GM19372 (cell line): ENCODE results near the gene IGSF6.
"Not testable (repeated sequence)": the region's sequence is repeated elsewhere in the genome, so short reads cannot be mapped to it uniquely, and the experiment has no call there.

Source experiments
- ATAC-seq: cut with Tn5 transposase; IDR thresholded peaks from one replicate; pipeline ENCODE4 v1.9.1; 2021; ENCODE audit warnings: mild to moderate bottlenecking, low read depth, moderate library complexity; ENCODE audit not compliant: unreplicated experiment

The IGSF6 gene

GRCh38 chr16:21631376-21631775 is 21.0 kb downstream of the IGSF6 start:
- not testable (repeated sequence) for ATAC-seq

GRCh38 chr16:21630866-21631265 is 21.5 kb downstream of the IGSF6 start:
- not testable (repeated sequence) for ATAC-seq

- ATAC-seq = not testable (repeated sequence)
These were observed 22.5 kb downstream of the IGSF6 start for GRCh38 chr16:21629616-21630539.

- no peak for ATAC-seq
These were observed 23.6 kb downstream of the IGSF6 start for GRCh38 chr16:21628772-21629171.

- no peak for ATAC-seq
These were observed 24.2 kb downstream of the IGSF6 start for GRCh38 chr16:21628121-21628726.

GRCh38 chr16:21626659-21627277 is 25.6 kb downstream of the IGSF6 start:
- no peak for ATAC-seq

GRCh38 chr16:21625026-21625425 is 27.4 kb downstream of the IGSF6 start:
- ATAC-seq = no peak

GRCh38 chr16:21622545-21622944 is 29.9 kb downstream of the IGSF6 start:
- ATAC-seq = no peak

- ATAC-seq = no peak
These were observed 31.8 kb downstream of the IGSF6 start for GRCh38 chr16:21620592-21620991.

GRCh38 chr16:21619765-21620425 is 32.5 kb downstream of the IGSF6 start:
- no peak for ATAC-seq

- ATAC-seq = no peak
These were observed 34.1 kb downstream of the IGSF6 start for GRCh38 chr16:21618281-21618680.

- ATAC-seq = no peak
These were observed 34.8 kb downstream of the IGSF6 start for GRCh38 chr16:21617607-21618006.

- ATAC-seq = no peak
These were observed 37.5 kb downstream of the IGSF6 start for GRCh38 chr16:21614896-21615295.

GRCh38 chr16:21613781-21614180 is 38.6 kb downstream of the IGSF6 start:
- ATAC-seq = no peak

GRCh38 chr16:21613361-21613760 is 39.0 kb downstream of the IGSF6 start:
- ATAC-seq = no peak

- ATAC-seq = no peak
These were observed 40.6 kb downstream of the IGSF6 start for GRCh38 chr16:21611556-21612384.

- ATAC-seq = no peak
These were observed 41.2 kb downstream of the IGSF6 start for GRCh38 chr16:21611198-21611555.

GRCh38 chr16:21610766-21611165 is 41.6 kb downstream of the IGSF6 start:
- no peak for ATAC-seq

- no peak for ATAC-seq
These were observed 42.3 kb downstream of the IGSF6 start for GRCh38 chr16:21610006-21610544.
